Activated CD8-positive, alpha-beta memory T cell treated with anti-CD3 and anti-CD28 coated beads for 48 hours (primary cell): ENCODE results near the gene DHDH.
"Not testable (repeated sequence)": the region's sequence is repeated elsewhere in the genome, so short reads cannot be mapped to it uniquely, and the experiment has no call there.

Experiments used
- DNase-seq, 3 experiments: peaks; one replicate each; pipeline ENCODE4 v3.0.0-alpha.2; 2020; ENCODE audit warnings: low read depth in 2 of 3, low spot score in 2 of 3

Gene DHDH

GRCh38 chr19:48933382-48933932 lies at the start of gene DHDH:
TSS of gene DHDH (plus strand) at chr19:48933699. CDS start at chr19:48933722, 23 bp downstream.
- DNase-seq, result peak; percentile 45 to 55 (median 51)

DNA sequence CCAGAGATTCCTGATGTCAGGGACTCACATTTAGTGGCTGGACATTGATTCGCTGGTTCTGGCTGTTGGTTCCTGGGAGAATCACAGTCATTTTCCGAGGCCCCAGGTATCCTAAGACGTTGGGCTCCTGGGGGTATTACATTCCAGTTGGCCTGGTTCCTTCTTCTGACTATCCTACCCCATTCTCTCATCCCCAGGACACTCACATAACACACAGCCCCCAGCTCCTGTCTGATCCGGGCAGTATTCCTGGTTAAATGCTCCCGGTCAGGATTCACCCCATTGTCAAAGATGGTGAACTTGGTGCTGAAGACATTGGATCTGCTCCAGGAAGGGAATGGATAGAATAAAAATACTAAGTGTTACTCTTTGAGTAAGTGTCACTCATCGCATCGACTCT lies 49.8 kb upstream of the DHDH start:
- no peak for DNase-seq

GRCh38 chr19:48887861-48888612 lies 45.5 kb upstream of the DHDH start:
- no peak for DNase-seq

- not testable (repeated sequence) for DNase-seq
Measured at GRCh38 chr19:48889496-48889895, 44.0 kb upstream of the DHDH start.

DNA sequence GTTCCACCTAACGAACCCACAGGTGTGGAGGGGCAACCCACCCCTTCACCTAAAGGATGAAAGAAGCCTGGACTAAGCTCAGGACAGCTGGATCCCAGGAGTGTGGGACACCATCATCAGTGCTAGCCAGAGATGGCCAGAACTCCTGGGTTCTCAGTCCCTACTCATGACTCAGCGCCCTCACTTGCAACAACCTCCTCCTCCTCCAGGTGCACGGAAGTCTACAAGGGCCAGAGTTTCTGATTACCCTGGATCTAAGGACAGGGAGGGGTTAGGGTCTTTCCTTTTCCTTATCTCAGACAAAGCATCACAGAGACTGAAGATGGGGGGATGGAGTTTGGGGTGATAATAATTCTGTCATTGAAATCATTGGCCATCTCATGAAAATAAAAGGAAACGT lies 42.9 kb upstream of the DHDH start:
- DNase-seq, result no peak

- DNase-seq, result no peak
Measured at GRCh38 chr19:48895226-48895625, 38.3 kb upstream of the DHDH start.

DNA sequence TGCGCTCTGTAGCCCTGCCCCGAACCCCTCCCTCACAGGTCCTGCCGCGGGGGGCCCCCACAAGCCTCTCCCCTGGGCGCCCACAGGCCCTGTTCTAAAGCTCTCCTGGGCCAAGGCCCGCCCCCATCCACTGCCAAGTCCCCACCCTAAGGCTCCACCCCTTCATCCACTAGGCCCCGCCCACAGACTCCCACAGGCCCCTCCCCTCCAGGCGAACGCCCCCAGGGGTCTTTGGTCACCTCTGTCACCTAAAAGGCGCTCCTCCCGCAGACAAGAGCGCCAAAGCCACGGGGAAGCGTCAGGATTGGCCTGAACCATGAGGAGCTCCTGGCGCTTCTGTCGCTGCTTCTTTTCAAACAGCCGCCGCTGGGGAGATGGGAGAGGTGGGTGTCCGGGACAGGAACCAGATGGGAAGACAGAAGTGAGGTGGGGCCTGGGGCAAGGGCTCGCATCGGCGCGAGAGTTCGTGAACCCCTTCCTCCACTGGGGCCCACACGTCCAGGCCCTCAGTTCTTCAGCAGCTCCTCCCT lies 37.2 kb upstream of the DHDH start:
- no peak for DNase-seq

DNA sequence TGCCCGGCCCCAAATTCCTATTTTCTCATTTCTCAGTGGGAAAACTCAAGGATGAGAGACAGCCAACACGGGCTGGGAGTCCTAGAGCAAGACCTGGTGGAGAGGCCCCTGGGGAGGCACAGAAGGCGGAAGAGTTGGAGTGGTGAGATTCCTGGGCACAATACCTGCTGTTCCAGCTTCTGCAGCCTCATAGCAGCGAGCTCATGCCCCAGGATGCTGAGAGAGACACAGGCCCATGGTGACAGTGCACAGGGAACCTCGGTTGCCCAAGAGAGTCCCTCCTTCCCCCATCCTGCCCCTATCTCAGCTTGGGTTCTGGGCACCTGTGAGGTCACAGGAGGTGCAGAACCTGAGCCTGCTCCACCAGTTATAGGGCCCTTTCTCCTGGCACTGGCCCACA lies 36.3 kb upstream of the DHDH start:
- DNase-seq, result no peak

GRCh38 chr19:48899386-48899749 lies 34.1 kb upstream of the DHDH start:
- not testable (repeated sequence) for DNase-seq

DNA sequence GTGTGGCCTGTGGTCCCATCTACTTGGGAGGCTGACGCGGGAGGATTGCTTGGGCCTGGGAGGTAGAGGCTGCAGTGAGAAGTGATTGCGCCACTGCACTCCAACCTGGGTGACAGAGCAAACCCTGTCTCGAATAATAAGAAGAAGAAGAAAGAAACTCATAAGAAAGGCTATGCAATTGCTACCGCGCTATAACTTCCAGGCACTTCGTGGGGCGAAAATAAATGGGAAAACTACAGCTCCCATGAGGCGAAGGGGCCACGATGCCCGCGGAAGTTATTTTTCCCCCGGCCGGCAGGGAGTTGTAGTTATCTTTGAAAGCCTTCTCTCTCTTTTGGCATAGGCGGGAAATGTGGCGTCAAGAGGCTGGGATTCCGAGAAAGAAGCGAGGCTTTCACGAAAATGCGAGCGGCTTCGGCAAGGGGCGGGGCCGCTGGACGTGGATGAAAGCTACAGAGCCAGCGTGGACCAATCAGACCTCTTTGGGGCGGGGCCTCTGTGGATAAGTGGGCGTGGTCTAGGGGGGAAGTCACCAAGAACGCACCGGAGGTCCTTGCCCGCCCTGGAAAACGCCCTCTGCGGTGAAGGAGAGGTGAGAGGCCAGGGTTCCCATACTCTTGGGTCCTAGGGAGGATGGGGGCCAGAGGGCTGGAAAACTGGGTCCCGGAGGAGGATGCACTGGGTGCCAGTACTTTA lies 33.6 kb upstream of the DHDH start, which contains the start of gene NUCB1:
TSS of gene NUCB1 (plus strand) at position 532 of the 696 bp plus-strand sequence. CDS start 485 bp downstream, outside the sequence.
- DNase-seq, result peak; percentile 97 to 98 (median 98)

DNA sequence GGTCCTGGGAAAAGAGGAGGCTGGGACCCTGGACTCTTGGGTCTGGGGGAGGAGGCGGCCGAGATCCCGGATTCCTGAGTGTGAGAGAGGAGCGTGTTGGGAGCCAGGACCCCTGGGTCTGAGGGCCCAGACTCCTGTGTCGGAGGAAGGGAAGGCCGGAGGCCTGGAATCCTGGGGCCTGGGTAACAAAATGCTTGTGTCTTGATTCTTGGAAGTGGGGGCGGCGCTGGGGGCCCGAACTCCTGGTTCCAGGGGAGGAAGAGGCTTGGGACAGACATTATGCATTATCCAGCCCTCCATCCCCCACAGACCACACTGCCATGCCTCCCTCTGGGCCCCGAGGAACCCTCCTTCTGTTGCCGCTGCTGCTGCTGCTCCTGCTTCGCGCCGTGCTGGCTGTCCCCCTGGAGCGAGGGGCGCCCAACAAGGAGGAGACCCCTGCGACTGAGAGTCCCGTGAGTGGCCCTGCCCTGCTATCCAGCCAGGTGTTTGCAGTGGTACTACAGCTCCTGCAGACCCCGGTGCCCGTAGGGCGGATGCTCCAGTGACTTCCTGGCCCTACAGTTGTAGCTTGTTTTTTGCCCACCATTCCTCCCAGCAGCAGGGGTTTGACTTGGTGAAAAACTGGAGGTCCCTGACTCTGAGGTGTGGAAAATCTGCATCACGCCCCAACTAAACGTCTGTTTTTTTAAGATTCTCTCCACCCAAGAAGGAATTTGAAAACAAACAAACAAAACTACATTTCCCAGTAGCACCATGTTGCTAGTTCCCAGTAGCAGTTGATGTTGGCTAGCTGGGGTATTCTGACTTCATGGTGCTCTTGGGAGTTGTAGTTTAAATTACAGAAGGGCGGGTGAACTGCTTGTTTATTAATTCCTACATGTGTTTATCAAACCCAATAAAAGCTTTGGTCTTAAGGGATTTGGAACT lies 32.8 kb upstream of the DHDH start:
- DNase-seq, result no peak

GRCh38 chr19:48902291-48902690 lies 31.2 kb upstream of the DHDH start:
- DNase-seq, result not testable (repeated sequence)

GRCh38 chr19:48903788-48904187 lies 29.7 kb upstream of the DHDH start:
- not testable (repeated sequence) for DNase-seq

DNA sequence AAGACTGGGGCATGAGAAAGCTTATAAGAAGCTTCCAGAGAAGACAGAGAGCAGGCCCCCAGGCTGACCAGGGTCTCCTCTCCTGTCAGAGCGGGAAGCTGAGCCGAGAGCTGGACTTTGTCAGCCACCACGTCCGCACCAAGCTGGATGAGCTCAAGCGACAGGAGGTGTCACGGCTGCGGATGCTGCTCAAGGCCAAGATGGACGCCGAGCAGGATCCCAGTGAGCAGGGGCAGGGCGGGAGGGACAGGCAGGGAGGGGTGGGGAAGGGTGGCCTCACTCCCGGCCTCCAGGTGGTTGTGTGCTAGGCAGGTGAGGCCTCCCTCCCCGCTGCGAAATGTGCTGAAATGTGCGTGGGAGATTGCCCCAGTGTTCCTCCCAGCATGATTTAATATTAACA lies 27.8 kb upstream of the DHDH start:
- DNase-seq, result no peak

DNA sequence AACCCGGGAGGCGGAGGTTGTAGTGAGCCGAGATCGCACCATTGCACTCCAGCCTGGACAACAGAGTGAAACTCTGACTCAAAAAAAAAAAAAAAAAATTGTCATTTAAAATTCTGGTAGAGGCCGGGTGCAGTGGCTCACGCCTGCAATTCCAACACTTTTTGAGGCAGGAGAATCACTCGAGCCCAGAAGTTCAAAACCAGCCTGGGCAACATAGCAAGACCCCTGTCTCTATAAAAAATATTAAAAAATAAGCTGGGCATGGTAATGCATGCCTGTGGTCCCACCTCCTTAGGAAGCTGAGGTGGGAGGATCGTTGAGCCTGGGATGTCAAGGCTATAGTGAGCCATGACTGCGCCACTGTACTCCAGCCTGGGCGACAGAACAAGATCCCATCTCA lies 27.2 kb upstream of the DHDH start:
- DNase-seq, result no peak

DNA sequence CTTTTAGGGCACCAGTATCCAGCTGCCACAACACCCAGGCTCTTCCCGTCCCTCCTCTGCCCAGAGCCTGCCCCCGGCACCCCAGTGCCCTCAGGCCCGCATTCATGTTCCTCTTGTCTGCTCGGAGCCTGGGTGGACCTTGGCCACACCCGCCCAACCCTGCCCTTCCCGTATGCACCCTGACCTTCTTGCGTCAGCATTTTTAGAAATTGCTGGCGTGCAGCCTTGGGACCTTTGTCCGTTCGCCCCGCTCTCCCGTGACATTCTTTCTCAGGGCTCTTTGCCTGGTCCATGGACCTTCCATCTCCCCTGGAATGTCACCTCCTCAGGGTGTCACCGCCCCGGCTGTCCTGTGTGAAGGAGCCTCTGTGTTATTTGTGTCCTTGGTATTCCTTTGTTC lies 25.8 kb upstream of the DHDH start:
- DNase-seq, result no peak

- DNase-seq, result not testable (repeated sequence)
Measured at GRCh38 chr19:48909424-48910077, 23.9 kb upstream of the DHDH start.

- no peak for DNase-seq
Measured at GRCh38 chr19:48910803-48911202, 22.7 kb upstream of the DHDH start.

DNA sequence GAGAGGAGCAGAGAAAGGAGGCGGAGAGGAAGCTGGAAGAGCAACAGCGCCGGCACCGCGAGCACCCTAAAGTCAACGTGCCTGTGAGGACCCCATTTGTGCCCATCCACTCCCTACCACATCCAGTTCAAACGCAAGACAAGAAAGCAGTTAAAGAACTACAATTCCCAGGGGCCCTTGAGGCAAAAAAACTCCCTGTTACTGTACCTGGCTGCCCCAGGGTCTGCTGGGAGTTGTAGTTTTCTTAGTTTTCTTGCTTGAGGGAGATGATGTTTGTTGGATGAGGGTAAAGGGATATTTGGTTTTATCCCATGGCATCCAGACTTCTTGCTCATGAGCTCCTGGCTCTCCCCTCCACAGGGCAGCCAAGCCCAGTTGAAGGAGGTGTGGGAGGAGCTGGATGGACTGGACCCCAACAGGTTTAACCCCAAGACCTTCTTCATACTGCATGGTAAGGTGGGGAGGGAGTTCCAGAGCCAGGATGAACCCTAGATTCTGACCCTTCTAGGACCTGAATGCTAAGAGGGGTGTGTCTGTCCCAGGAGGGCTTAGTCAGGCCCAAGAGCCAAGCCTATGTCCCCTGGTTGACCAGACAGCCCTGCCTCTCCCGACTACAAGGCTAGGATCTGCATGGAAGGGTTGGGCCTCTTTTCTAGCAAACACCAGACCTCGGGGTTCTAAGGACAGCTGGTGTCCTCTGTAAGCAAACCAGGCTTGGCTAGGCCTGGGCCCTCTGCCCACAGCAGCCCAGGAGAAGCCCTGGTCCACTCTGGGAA lies 20.2 kb upstream of the DHDH start:
- no peak for DNase-seq

- DNase-seq, result no peak
Measured at GRCh38 chr19:48914181-48914580, 19.3 kb upstream of the DHDH start.
